GM10266 (cell line): ENCODE results near the gene GID8.
A peak's percentile ranks its signal among the peaks of the same experiment; 100 is the strongest.

Source experiments
- DNase-seq: peaks from one replicate; pipeline ENCODE4 v3.0.0; 2012; ENCODE audit errors: extremely low spot score
- CTCF ChIP-seq: IDR thresholded peaks from 2 replicates; pipeline ENCODE4 v1.5.1; 2012; ENCODE audit warnings: mild to moderate bottlenecking, low read depth; ENCODE audit not compliant: control insufficient read depth, insufficient read depth; ENCODE audit errors: missing control alignments

Gene GID8

DNA sequence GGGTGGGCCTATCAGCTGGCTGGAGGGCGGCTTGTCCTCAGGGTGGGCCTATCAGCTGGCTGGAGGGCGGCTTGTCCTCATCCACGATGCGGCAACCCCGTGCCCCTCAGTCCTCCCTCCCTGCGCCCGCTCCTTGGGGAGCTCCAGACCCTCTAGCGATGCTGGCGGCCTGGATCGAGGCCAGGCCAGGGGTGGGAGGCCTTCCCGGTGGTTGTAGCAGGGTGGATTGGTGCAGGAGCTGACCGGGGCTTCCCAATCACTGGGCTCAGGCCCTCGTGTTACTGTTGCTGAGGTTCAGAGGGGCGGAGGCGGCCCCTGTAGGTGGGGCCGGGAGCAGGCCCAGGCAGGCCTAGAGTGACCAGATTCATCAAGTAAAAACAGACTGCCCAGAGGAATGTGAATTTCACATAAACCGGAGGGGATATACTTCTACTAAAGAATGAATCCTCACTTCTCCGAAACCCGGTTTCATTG lies 23.4 kb downstream of the GID8 start:
- no peak for TF ChIP-seq CTCF
- no peak for DNase-seq

DNA sequence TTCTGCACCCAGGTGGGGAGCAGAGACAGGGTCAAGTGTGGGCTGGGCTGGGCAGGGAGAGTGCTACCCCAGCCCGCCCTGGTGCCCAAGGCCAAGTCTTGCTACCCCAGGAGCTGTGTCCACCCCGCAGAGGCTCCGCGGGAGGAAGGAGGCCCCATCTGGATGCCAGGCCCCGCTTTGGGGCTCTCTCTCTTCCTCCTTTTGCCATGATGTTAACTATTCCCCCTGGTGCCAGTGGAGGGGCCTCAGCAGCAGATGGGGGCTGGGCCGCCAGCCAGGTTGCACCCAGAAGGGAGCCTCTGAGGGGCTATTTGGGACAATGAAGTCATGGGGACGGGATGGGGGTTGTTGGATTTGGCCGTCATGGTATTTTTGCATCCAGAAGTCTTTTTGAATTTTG lies 23.9 kb downstream of the GID8 start:
- TF ChIP-seq CTCF: no peak
- DNase-seq: peak; percentile 11

DNA sequence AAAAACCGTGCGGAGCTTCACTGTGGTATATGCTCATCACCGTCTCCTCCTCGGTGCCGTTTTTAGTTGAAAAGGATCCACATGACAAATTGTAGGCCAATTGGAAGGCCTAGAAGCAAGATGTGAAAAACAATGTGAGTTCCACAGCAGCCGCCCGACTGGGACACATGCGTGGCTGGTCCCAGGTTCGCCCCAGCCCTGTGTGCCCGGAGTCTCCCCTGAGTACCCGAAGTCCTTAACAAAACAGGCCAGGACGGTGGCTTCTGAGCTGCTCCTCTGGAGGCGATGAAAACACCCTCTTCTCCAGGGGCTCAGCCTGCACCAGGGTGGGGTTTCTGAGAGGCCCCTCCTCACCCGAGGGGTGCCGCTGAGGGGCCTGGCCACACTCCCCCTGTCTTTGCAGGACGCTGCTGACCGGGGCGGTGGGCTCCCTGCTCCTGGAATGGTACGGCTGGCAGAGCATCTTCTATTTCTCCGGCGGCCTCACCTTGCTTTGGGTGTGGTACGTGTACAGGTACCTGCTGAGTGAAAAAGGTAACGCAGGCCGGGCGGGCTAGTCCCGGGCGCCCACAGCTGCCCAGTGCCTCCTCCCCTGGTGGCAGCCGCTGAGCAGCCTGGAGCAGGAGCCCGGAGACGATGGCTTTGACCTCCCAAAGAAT lies 24.4 kb downstream of the GID8 start:
- DNase-seq: peak; percentile 9
- TF ChIP-seq CTCF: no peak

DNA sequence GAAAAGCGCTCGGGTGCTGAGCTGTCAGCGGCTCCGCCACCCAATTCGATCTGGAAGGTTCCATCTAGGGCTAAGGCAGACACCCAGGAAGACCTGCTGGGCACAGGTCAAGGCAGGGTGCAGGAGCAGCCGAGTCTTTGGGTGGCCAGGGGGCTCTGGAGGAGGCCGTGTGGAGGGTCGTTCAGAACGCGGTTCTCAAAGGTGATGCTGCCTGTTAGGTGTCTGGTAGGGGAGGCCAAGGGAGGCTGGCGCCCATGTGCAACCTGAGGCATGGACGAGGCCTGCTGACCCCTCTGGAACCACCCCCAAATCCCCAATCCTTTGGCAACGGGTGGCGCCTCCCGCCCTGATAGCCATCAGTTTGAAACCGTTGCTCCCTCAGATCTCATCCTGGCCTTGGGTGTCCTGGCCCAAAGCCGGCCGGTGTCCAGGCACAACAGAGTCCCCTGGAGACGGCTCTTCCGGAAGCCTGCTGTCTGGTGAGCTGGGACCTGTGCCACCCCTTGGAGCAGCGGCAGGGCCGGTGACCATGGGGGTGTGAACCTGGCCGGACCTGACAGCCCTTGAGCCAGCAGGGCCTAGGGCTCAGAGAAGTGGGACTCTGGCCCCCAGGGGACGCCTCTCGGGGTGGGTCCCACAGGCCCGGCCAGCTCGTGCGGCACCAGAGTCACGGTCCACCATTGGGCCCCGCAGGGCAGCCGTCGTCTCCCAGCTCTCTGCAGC lies 25.1 kb downstream of the GID8 start:
- TF ChIP-seq CTCF: no peak
- DNase-seq: peak; percentile 9

DNA sequence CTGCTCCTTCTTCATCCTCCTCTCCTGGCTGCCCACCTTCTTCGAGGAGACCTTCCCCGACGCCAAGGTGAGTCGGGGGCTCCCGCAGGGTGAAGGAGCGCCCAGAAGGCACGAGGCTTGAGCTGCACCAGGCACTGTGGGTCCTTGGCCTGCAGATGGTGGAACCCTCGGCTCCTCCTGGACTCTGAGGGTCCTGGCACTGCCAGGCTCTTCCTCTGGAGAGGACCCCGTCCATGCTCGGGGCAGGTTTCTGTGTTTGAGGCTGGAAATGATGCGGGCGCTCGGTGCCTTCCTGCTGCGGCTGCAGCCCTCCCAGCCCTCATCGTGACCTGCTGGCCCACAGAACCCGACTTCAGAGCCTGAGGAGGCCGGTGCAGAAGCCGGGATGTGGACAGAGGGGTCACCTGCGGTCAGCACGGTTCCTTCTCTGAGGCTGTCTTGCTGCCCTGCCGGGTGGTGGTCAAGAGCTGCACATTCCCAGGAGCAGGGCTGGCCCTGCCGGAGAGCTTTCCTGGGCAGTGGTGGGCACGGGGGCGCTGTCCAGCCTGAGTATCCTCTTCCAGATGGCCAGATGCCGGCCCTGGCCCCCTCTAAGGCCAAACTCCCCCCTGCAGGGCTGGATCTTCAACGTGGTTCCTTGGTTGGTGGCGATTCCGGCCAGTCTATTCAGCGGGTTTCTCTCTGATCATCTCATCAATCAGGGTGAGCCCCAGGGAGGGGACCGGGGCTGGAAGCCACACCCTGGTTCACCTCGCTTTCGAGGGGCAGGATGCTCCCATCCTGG lies 25.9 kb downstream of the GID8 start:
- no peak for TF ChIP-seq CTCF
- no peak for DNase-seq

DNA sequence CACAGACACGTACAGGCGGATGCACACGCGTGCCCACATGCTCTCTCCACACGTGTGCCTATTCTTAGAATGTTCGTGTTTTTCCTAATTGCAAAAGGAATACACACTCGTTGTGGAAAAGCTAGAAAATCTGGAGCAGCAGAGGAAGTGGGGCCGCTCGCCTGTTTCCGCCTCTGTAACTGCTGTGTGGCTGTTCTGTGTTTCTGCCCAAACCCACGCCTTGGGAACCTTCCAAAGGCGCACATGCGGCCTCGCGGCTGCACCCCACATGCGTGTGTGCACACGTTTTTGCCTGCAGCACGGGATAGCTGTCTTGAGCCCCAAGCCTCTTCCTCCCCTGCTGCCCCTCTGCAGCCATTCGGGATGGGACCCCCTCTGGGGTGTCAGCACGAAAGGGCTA lies 26.8 kb downstream of the GID8 start:
- no peak for DNase-seq
- no peak for TF ChIP-seq CTCF
